HCT116 (cell line): ENCODE results near the gene TMEM98. TPM values are rescaled to one million over a fixed set of nuclear protein-coding genes. Genes with fewer than 3 reads are reported as not detected.

Source experiments
- ATAC-seq: fragments of 200-7000 bp; cut with Tn5 transposase; 2 replicates; pipeline ENCODE4 v1.9.1; 2020; ENCODE audit warnings: mild to moderate bottlenecking, moderate library complexity
- BruUV-seq: library from RNA; stranded (reverse); fragments of 400-500 nt; replicated peaks from 2 replicates; lab custom pipeline; 2021; lab: Mats Ljungman, UMichigan
- CTCF ChIA-PET: fragments of 300-600 bp; sonication (Branson Sonifier 250); formaldehyde crosslinking; loops from one replicate; lab custom pipeline; 2021; ENCODE audit warnings: antibody characterized with exemption; lab: Charles Lee
- POLR2A ChIA-PET: fragments of 300-600, 350-600 bp; sonication (Branson Sonifier 250); formaldehyde crosslinking; loops from one replicate; lab custom pipeline; 2021; ENCODE audit warnings: antibody characterized with exemption; lab: Charles Lee
- RAD21 ChIA-PET, 2 experiments: fragments of 300-600 bp; sonication (Branson Sonifier 250); formaldehyde crosslinking; loops; one replicate each; lab custom pipeline; 2023; ENCODE audit warnings: low total read pairs in 2 of 2; ENCODE audit not compliant: uncharacterized antibody in 2 of 2, unreplicated experiment in 2 of 2, low non-redundant PET in 1 of 2; lab: Charles Lee
- DNase-seq: peaks from one replicate; pipeline ENCODE4 v3.0.0-alpha.2; 2010; ENCODE audit warnings: low read depth, low spot score
- H2AFZ ChIP-seq: fragments of 200-600 bp; shearing (Covaris generic), sonication (generic); 2 replicates; pipeline ENCODE4 v1.6.1; 2017; ENCODE audit warnings: low read depth, mixed run types, mixed read lengths, antibody characterized with exemption, low read length; ENCODE audit not compliant: poor library complexity, severe bottlenecking
- H3K27ac ChIP-seq: 2 replicates; pipeline ENCODE4 v1.5.1; 2012; ENCODE audit warnings: low read depth, low read length
- H3K27me3 ChIP-seq: fragments of 200-600 bp; sonication (generic); 2 replicates; pipeline ENCODE4 v1.6.1; 2016; ENCODE audit warnings: mixed run types, low read length, mixed read lengths; ENCODE audit not compliant: insufficient read depth
- H3K36me3 ChIP-seq, 2 experiments: fragments of 200-500 bp in 1 of 2; fragments of 200-600 bp in 1 of 2; sonication (Bioruptor generic) in 1 of 2; sonication (generic) in 1 of 2; 2 replicates each; pipeline versions ENCODE4 v1.5.1 to v1.6.1; 2014 to 2016; ENCODE audit warnings: low read length in 2 of 2, inconsistent platforms in 1 of 2, mixed read lengths in 1 of 2, mixed run types in 1 of 2; ENCODE audit not compliant: insufficient read depth in 2 of 2, control insufficient read depth in 1 of 2
- H3K4me1 ChIP-seq, 2 experiments: fragments of 200-600 bp in 1 of 2; sonication (generic) in 1 of 2; 2 replicates each; pipeline versions ENCODE4 v1.5.1 to v1.6.1; 2012 to 2017; ENCODE audit warnings: low read length in 2 of 2, inconsistent platforms in 1 of 2, mild to moderate bottlenecking in 1 of 2, mixed read lengths in 1 of 2, mixed run types in 1 of 2, moderate library complexity in 1 of 2; ENCODE audit not compliant: insufficient read depth in 2 of 2, control insufficient read depth in 1 of 2
- H3K4me2 ChIP-seq: fragments of 200-600 bp; sonication (generic); 2 replicates; pipeline ENCODE4 v1.6.1; 2017; ENCODE audit warnings: mixed run types, low read length, mixed read lengths
- H3K4me3 ChIP-seq, 2 experiments: fragments of 200-600 bp in 1 of 2; sonication (generic) in 1 of 2; replicated peaks in 1 of 2; 2 replicates each; pipeline ENCODE4 v1.5.1; 2011 to 2016; ENCODE audit warnings: low read length in 2 of 2, control low read depth in 1 of 2, low read depth in 1 of 2, mild to moderate bottlenecking in 1 of 2, mixed read lengths in 1 of 2, mixed run types in 1 of 2
- H3K79me2 ChIP-seq: fragments of 200-600 bp; sonication (generic); 2 replicates; pipeline ENCODE4 v1.6.1; 2017; ENCODE audit warnings: mild to moderate bottlenecking, mixed run types, low read length, moderate library complexity, mixed read lengths; ENCODE audit not compliant: insufficient read depth
- H3K9ac ChIP-seq: fragments of 200-600 bp; sonication (generic); 2 replicates; pipeline ENCODE4 v1.6.1; 2016; ENCODE audit warnings: low read length, mixed read lengths
- H3K9me2 ChIP-seq: fragments of 200-600 bp; sonication (generic), shearing (Covaris generic); 2 replicates; pipeline ENCODE4 v1.6.1; 2017; ENCODE audit warnings: mixed run types, mild to moderate bottlenecking, moderate library complexity; ENCODE audit not compliant: insufficient read depth
- H3K9me3 ChIP-seq, 2 experiments: fragments of 200-500 bp in 1 of 2; fragments of 200-600 bp in 1 of 2; sonication (Bioruptor generic) in 1 of 2; sonication (generic) in 1 of 2; 2 replicates each; pipeline ENCODE4 v1.6.1; 2014 to 2017; ENCODE audit warnings: low read length in 2 of 2, mixed read lengths in 2 of 2, inconsistent platforms in 1 of 2, low read depth in 1 of 2, mild to moderate bottlenecking in 1 of 2, mixed run types in 1 of 2, moderate library complexity in 1 of 2; ENCODE audit not compliant: control insufficient read depth in 1 of 2, insufficient read depth in 1 of 2
- H4K20me1 ChIP-seq: fragments of 200-600 bp; sonication (generic), shearing (Covaris generic); 2 replicates; pipeline ENCODE4 v1.6.1; 2017; ENCODE audit warnings: mixed run types, mild to moderate bottlenecking, moderate library complexity; ENCODE audit not compliant: insufficient read depth
- EGR1 ChIP-seq: IDR thresholded peaks from 2 replicates; pipeline ENCODE4 v1.6.1; 2012; ENCODE audit warnings: low read depth
- FOSL1 ChIP-seq: IDR thresholded peaks from 2 replicates; pipeline ENCODE4 v1.6.1; 2012; ENCODE audit warnings: low read depth
- POLR2A ChIP-seq: IDR thresholded peaks from 2 replicates; pipeline ENCODE4 v1.7.0; 2011; ENCODE audit warnings: borderline replicate concordance; ENCODE audit not compliant: insufficient read depth, insufficient read length; ENCODE audit errors: extremely low read depth
- POLR2AphosphoS5 ChIP-seq: IDR thresholded peaks from 2 replicates; pipeline ENCODE4 v1.6.1; 2011; ENCODE audit warnings: mild to moderate bottlenecking, low read depth, low read length, moderate library complexity
- YY1 ChIP-seq: IDR thresholded peaks from 2 replicates; pipeline ENCODE4 v1.6.1; 2011; ENCODE audit warnings: low read length, low read depth, moderate library complexity, mild to moderate bottlenecking; ENCODE audit not compliant: insufficient replicate concordance; ENCODE audit errors: extremely low read depth
- ZNF274 ChIP-seq: fragments of 200-500 bp; sonication (Bioruptor generic); IDR thresholded peaks from 2 replicates; pipeline ENCODE4 v1.6.1; 2014; ENCODE audit warnings: mild to moderate bottlenecking, low read depth, low read length, inconsistent platforms
- intact Hi-C: fragments of 100-400 bp; cut with micrococcal nuclease; formaldehyde crosslinking; loops from 2 replicates; pipeline ENCODE4 v1.10.0; 2022
- total RNA-seq: library from RNA; stranded (reverse); gene quantifications from one replicate; pipeline ENCODE4 v1.2.1, GENCODE V29; 2021; ENCODE audit not compliant: unreplicated experiment
- TF ChIP-seq, protein P1 (sequence below): IDR thresholded peaks from 2 replicates; pipeline ENCODE4 v1.6.1; 2011; ENCODE audit warnings: mild to moderate bottlenecking, low read length, moderate library complexity; ENCODE audit not compliant: insufficient replicate concordance; ENCODE audit errors: extremely low read depth
- TF ChIP-seq, protein P2 (sequence below): IDR thresholded peaks from 2 replicates; pipeline ENCODE4 v1.6.1; 2012
- TF ChIP-seq, protein P3 (sequence below): IDR thresholded peaks from 2 replicates; pipeline ENCODE4 v1.6.1; 2012; ENCODE audit warnings: low read depth

TMEM98 gene
- total RNA-seq, 1 experiment from 2014 or later: 29.3 TPM

DNA sequence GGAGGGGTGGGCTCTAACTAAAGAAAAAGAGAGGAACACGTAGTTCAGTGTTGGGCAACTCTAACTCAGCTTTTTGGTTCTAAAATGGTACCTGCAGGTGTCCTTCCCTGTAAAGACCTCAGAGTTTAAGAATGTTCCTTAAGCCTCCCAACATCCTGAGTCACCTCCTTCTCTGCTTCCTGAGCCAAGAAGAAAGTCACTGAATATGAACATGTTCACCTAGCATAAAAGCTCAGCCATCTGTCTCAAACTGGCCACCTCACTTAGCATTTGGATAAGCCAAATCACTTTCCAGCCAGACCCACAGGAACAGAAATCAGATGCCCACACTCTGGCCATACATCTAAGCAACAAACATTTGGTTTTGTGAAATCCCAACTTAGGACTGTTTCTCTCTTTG is 3.7 kb downstream of the TMEM98 start (continued):
- TF ChIP-seq, protein P1, sequence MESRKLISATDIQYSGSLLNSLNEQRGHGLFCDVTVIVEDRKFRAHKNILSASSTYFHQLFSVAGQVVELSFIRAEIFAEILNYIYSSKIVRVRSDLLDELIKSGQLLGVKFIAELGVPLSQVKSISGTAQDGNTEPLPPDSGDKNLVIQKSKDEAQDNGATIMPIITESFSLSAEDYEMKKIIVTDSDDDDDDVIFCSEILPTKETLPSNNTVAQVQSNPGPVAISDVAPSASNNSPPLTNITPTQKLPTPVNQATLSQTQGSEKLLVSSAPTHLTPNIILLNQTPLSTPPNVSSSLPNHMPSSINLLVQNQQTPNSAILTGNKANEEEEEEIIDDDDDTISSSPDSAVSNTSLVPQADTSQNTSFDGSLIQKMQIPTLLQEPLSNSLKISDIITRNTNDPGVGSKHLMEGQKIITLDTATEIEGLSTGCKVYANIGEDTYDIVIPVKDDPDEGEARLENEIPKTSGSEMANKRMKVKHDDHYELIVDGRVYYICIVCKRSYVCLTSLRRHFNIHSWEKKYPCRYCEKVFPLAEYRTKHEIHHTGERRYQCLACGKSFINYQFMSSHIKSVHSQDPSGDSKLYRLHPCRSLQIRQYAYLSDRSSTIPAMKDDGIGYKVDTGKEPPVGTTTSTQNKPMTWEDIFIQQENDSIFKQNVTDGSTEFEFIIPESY: no peak
- TF ChIP-seq YY1 (no peak), FOSL1 (no peak), POLR2AphosphoS5 (no peak), ZNF274 (no peak), POLR2A (no peak), EGR1 (no peak)
- TF ChIP-seq, protein P2, sequence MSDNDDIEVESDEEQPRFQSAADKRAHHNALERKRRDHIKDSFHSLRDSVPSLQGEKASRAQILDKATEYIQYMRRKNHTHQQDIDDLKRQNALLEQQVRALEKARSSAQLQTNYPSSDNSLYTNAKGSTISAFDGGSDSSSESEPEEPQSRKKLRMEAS: no peak

DNA sequence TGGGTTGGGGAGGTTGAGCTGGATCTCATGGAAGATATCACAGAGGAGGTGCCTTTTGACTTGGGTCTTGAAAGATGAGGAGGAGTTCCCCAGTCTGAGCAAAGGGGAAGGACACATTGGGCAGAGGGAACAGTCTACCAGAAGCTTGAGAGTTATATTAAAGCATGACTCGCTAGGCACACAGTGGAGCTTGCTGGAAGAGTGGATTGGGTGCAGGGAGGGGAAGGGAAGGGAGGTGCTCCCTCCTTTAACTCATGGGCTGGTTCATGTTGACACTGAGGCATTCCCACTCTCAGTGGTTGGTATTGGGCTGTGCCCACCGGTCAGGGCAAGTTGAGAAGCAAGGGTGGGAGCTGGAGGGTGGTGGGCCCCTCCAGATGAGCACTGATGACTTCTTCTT is 5.9 kb downstream of the TMEM98 start:
- ATAC-seq (no peak), DNase-seq (no peak)
- H3K36me3 ChIP-seq: no peaks in the 10 kb centered on the region
- no peaks in the 10 kb centered on the region for H3K9me2 ChIP-seq
- no peak overlapping the region for H3K27ac ChIP-seq
- intact Hi-C loops: no loop called here
- no TSS peak for BruUV-seq
- no peaks in the 10 kb centered on the region for H4K20me1 ChIP-seq
- no peaks in the 10 kb centered on the region for H3K9me3 ChIP-seq
- H3K27me3 ChIP-seq: no peaks in the 10 kb centered on the region
- TF ChIP-seq, protein P3, sequence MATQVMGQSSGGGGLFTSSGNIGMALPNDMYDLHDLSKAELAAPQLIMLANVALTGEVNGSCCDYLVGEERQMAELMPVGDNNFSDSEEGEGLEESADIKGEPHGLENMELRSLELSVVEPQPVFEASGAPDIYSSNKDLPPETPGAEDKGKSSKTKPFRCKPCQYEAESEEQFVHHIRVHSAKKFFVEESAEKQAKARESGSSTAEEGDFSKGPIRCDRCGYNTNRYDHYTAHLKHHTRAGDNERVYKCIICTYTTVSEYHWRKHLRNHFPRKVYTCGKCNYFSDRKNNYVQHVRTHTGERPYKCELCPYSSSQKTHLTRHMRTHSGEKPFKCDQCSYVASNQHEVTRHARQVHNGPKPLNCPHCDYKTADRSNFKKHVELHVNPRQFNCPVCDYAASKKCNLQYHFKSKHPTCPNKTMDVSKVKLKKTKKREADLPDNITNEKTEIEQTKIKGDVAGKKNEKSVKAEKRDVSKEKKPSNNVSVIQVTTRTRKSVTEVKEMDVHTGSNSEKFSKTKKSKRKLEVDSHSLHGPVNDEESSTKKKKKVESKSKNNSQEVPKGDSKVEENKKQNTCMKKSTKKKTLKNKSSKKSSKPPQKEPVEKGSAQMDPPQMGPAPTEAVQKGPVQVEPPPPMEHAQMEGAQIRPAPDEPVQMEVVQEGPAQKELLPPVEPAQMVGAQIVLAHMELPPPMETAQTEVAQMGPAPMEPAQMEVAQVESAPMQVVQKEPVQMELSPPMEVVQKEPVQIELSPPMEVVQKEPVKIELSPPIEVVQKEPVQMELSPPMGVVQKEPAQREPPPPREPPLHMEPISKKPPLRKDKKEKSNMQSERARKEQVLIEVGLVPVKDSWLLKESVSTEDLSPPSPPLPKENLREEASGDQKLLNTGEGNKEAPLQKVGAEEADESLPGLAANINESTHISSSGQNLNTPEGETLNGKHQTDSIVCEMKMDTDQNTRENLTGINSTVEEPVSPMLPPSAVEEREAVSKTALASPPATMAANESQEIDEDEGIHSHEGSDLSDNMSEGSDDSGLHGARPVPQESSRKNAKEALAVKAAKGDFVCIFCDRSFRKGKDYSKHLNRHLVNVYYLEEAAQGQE: no peak
- no peak overlapping the region for H3K4me3 ChIP-seq
- peaks cover 0 to 12% of the 10 kb centered on the region in 2 experiments; a peak in 3 of 4 replicates for H3K4me1 ChIP-seq
- no peaks in the 10 kb centered on the region for H3K79me2 ChIP-seq
- ChIA-PET CTCF (interaction anchor here (0.7 kb wide), 1 partner anchor 151 kb away, joined by 3 read pairs; no protein-coding TSS in a partner anchor), POLR2A (no interaction called here), RAD21 (no interaction called here)
- no peak overlapping the region for H3K4me2 ChIP-seq
- H3K9ac ChIP-seq: no peak overlapping the region
- no peak overlapping the region for H2AFZ ChIP-seq
